Activated CD4-positive, CD25-positive, alpha-beta regulatory T cell treated with anti-CD3 and anti-CD28 coated beads, Interleukin-2, amount 50 U/mL, for 16 hours (primary cell): ENCODE measurements around the gene PTPRN2.

Experiments
- DNase-seq: peaks from one replicate; pipeline ENCODE4 v3.0.0-alpha.2; 2020; ENCODE audit warnings: low read depth, low spot score

Gene PTPRN2

GRCh38 chr7:158076215-158076614 lies 511.4 kb downstream of the PTPRN2 start:
- DNase-seq: no peak

DNA sequence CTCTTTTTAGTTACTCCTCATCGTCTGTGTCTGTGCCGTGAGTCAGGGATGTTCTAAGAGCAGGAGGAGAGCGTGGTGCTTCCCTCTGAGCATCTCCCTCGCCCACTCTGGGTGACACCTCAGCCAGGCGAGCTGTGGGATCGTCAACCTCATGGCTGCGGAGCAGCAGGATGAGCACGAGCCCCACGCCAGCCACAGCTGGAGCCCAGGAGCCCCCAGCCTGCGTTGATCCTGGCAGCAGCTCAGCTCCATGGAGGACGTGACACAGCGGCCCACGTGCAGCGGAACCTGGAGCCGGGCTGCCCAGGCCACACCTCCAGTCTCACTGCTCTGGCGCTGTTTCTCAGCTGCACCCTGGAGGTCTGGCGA lies 512.0 kb downstream of the PTPRN2 start:
- no peak for DNase-seq

- DNase-seq: no peak
Observed at GRCh38 chr7:158074896-158075632, 512.6 kb downstream of the PTPRN2 start.

- DNase-seq: no peak
Observed at GRCh38 chr7:158073845-158074840, 513.5 kb downstream of the PTPRN2 start.

- no peak for DNase-seq
Observed at GRCh38 chr7:158072991-158073730, 514.5 kb downstream of the PTPRN2 start.

DNA sequence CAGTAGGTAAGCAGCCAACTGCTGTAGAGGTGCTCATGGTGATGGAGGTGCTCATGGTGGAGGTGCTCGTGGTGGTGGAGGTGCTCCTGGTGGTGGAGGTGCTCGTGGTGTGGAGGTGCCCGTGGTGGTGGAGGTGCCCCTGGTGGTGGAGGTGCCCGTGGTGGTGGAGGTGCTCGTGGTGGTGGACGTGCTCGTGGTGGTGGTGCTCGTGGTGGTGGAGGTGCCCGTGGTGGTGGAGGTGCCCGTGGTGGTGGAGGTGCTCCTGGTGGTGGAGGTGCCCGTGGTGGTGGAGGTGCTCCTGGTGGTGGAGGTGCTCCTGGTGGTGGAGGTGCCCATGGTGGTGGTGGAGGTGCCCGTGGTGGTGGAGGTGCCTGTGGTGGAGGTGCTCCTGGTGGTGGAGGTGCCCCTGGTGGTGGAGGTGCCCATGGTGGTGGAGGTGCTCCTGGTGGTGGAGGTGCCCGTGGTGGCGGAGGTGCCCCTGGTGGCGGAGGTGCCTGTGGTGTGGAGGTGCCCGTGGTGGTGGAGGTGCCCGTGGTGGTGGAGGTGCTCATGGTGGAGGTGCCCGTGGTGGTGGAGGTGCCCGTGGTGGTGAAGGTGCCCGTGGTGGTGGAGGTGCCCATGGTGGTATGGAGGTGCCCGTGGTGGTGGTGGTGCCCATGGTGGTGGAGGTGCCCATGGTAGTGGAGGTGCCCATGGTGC lies 517.3 kb downstream of the PTPRN2 start:
- DNase-seq: no peak

DNA sequence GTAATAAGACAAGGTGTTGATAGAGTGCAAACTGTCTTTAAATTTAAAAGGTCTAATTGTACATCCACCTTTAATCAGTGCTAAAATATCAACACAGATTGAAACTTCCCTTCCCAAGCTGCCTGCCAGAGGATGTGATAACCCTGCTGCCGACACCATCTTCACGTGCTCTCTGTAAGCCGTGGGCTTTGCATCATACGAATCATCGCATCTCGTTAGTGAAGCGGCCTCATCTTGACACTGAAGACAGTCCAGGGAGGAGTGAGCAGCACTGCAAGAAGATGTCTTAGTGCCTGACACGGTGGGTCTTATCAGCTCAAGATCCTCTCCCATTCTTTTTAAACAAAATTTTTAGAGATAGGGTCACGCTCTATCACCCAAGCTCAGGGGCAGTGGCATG lies 518.8 kb downstream of the PTPRN2 start:
- no peak for DNase-seq

DNA sequence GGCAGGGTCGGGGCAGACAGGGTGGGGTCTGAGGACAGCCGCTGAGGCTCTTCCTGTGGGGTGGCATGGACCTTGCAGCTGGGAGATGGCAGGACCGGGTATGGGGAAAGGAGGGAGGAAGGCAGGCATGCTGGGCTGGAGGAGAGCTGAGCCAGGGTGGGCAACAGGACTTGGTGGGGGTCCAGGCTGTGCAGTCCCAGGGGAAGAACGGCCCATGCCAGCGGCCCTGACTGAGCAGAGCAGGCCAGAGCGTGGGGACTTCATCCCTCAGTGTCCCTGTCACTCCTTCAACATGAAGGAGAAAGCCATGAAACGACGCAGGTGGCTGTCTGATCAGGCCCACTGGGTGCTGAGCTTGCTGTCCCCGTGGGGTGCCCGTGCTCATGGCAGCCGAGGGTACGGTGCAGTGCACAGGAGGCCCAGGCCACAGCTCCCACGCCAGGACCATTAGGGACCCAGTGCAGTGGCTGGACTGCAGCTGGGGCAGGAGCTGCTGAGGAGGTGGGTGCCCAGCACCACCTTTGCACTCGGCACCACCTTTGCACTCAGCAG lies 519.6 kb downstream of the PTPRN2 start:
- no peak for DNase-seq

- no peak for DNase-seq
Observed at GRCh38 chr7:158067219-158067930, 520.2 kb downstream of the PTPRN2 start.

DNA sequence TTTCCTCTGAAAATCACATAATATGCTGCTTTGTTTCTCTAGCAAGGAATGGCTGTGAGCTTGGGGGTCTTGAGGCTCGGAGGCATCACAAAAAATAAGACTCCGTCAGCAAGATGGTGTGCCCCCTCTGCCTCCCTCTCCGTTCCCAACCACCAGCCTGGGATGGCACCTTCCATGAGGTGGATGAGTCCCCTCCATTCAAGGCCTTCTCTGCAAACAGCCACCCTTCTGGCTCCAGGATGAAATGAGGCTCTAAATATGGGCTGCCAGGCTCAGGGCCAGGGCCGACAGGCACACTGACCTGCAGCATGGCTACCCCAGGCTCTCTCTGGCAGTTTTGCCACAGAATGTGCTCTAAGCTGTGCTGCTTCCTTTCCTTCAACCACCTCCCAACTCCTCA lies 521.5 kb downstream of the PTPRN2 start:
- no peak for DNase-seq

- no peak for DNase-seq
Observed at GRCh38 chr7:158065340-158065739, 522.3 kb downstream of the PTPRN2 start.

GRCh38 chr7:158064631-158065030 lies 523.0 kb downstream of the PTPRN2 start:
- no peak for DNase-seq

DNA sequence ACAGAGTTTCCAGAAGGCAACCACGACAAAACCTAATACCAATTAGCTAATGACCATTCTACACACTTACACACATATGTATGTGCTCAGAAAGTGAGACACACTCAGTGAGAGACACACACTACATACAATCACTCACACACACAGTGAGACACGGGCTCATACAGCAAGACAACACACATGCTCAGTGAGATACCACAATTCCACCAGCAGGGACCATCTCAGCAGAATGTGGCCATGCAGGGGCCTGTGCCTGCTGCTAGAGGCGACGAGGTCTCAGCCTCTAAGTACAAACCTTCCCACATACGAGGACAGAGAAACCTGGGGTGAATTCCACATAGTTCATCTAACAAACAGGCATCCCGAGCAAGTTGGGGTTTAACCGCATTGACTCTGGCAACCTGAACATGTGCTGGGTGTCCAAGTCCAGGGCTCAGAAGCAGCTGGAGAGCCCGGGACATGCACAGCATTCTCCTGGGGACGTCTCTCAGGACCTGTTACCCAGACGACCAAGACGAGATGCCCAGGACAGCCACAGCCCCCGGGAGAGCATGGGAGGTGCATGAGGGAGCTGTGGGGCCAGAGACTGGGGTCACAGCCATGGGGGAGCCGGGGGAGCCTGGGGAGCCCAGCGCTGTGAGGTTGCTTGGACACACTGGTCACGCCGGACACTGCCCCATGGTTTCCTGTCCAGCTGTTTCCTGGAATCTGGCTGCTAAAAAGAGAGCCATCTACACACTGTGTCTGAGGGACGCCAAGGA lies 523.6 kb downstream of the PTPRN2 start:
- no peak for DNase-seq

DNA sequence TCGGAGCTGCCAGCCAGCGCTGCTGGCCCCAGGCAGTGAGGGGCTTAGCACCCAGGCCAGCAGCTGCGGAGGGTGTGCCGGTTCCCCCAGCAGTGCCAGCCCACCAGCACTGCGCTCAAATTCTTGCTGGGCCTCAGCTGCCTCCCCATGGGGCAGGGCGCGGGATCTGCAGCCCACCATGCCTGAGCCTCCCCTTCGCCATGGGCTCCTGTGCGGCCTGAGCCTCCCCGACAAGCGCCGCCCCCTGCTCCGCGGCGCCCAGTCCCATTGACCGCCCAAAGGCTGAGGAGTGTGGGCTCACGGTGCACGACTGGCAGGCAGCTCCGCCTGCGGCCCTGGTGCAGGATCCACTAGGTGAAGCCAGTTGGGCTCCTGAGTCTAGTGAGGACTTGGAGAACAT lies 525.0 kb downstream of the PTPRN2 start:
- no peak for DNase-seq

DNA sequence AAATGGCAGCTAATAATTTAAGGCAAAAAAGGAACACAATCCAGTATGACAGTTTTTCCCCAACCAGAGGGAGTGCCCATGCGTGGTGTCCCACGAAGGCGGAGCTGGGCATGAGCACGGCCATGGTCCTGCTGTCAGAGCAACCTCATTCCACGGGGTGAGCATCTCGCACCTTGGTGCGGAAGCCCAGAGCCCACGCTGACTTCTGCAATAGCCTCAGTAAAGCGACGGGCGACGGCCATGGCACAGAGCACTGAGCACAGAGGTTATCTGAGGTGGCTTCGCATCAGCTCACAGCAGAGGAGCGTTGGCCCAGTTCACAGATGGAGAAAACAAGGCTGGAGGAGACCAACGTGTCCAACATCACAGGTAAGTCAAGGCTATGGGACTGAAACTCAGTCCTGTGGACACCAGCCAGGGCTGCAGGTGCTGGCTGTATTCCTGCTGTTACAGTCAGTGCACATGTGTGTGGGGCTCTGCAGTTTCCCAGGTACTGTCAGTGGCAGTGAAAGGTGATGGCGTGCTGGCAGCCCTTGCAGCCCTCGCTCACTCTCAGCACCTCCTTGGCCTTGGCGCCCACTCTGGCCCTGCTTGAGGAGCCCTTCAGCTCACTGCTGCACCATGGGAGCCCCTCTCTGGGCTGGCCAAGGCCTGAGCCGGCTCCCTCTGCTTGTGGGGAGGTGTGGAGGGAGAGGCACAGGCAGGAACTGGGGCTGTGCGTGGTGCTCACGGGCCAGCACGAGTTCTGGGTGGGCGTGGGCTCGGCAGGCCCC lies 525.6 kb downstream of the PTPRN2 start:
- DNase-seq: no peak

GRCh38 chr7:158061026-158061630 lies 526.5 kb downstream of the PTPRN2 start:
- no peak for DNase-seq

DNA sequence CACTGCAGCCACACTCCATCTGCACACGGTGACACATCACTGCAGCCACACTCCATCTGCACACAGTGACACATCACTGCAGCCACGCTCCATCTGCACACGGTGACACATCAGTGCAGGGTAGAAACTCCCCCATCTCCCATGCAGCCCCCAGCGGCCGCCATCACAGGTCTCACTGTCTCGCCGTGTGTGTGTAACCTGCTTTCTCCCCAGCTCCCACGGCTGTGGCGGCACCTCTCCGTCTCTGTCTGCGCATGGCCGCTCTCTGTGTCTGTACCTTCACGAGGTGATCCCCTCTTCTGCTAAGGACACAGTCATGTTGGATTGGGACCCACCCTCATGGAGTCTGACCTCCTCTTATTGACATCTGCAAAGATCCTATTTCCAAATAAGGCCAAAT lies 527.4 kb downstream of the PTPRN2 start:
- DNase-seq: no peak

- no peak for DNase-seq
Observed at GRCh38 chr7:158057446-158057845, 530.2 kb downstream of the PTPRN2 start.

GRCh38 chr7:158056761-158057160 lies 530.9 kb downstream of the PTPRN2 start:
- DNase-seq: no peak
